HEK293 (cell line): Measurements from ENCODE around the gene IFRD2.
A peak's percentile ranks its signal among the peaks of the same experiment; 100 is the strongest.

Experiments used
- CTCF ChIP-seq: fragments of 450-650 bp; formaldehyde crosslinking; IDR thresholded peaks from 2 replicates; pipeline ENCODE4 v1.5.1; 2016; ENCODE audit warnings: missing biosample characterization, missing genetic modification characterization
- GFI1B ChIP-seq: fragments of 450-650 bp; formaldehyde crosslinking; IDR thresholded peaks from 2 replicates; pipeline ENCODE4 v1.5.1; 2016; ENCODE audit warnings: missing biosample characterization, missing genetic modification characterization
- HOXC10 ChIP-seq: sonication (generic); formaldehyde crosslinking; IDR thresholded peaks from 2 replicates; pipeline ENCODE4 v1.8.1; 2023; ENCODE audit warnings: mild to moderate bottlenecking, missing genetic modification reagents
- HOXD13 ChIP-seq: sonication (generic); formaldehyde crosslinking; IDR thresholded peaks from 2 replicates; pipeline ENCODE4 v1.8.0; 2022; ENCODE audit warnings: missing genetic modification reagents, borderline replicate concordance
- KLF16 ChIP-seq: fragments of 450-650 bp; formaldehyde crosslinking; IDR thresholded peaks from 2 replicates; pipeline ENCODE4 v1.5.1; 2017; ENCODE audit warnings: missing biosample characterization, missing genetic modification characterization
- KLF7 ChIP-seq: fragments of 450-650 bp; formaldehyde crosslinking; IDR thresholded peaks from 2 replicates; pipeline ENCODE4 v1.5.1; 2016; ENCODE audit warnings: missing biosample characterization, missing genetic modification characterization, borderline replicate concordance
- PBX3 ChIP-seq: sonication (generic); formaldehyde crosslinking; IDR thresholded peaks from 2 replicates; pipeline ENCODE4 v1.8.1; 2022; ENCODE audit warnings: mild to moderate bottlenecking, moderate library complexity, missing genetic modification reagents
- ZFP41 ChIP-seq: fragments of 450-650 bp; formaldehyde crosslinking; IDR thresholded peaks from 2 replicates; pipeline ENCODE4 v1.5.1; 2016; ENCODE audit warnings: missing biosample characterization, missing genetic modification characterization, borderline replicate concordance
- ZNF132 ChIP-seq: fragments of 450-650 bp; formaldehyde crosslinking; IDR thresholded peaks from 2 replicates; pipeline ENCODE4 v1.5.1; 2017; ENCODE audit warnings: missing biosample characterization, missing genetic modification characterization, borderline replicate concordance
- ZNF148 ChIP-seq: fragments of 450-650 bp; formaldehyde crosslinking; IDR thresholded peaks from 2 replicates; pipeline ENCODE4 v1.5.0; 2017; ENCODE audit warnings: missing biosample characterization, missing genetic modification characterization, borderline replicate concordance
- ZNF169 ChIP-seq: fragments of 450-650 bp; formaldehyde crosslinking; IDR thresholded peaks from 2 replicates; pipeline ENCODE4 v1.5.1; 2016; ENCODE audit warnings: missing biosample characterization, missing genetic modification characterization
- ZNF18 ChIP-seq: fragments of 450-650 bp; formaldehyde crosslinking; IDR thresholded peaks from 2 replicates; pipeline ENCODE4 v1.5.1; 2016; ENCODE audit warnings: missing biosample characterization, missing genetic modification characterization
- ZNF2 ChIP-seq: fragments of 450-650 bp; formaldehyde crosslinking; IDR thresholded peaks from 2 replicates; pipeline ENCODE4 v1.5.1; 2016; ENCODE audit warnings: missing biosample characterization, missing genetic modification characterization
- ZNF211 ChIP-seq: fragments of 450-650 bp; formaldehyde crosslinking; IDR thresholded peaks from 2 replicates; pipeline ENCODE4 v1.5.1; 2016; ENCODE audit warnings: low read depth, missing biosample characterization, missing genetic modification characterization
- ZNF248 ChIP-seq: fragments of 450-650 bp; formaldehyde crosslinking; IDR thresholded peaks from 2 replicates; pipeline ENCODE4 v1.5.1; 2017; ENCODE audit warnings: missing biosample characterization, missing genetic modification characterization
- ZNF280C ChIP-seq: fragments of 450-650 bp; formaldehyde crosslinking; IDR thresholded peaks from 2 replicates; pipeline ENCODE4 v1.5.1; 2016; ENCODE audit warnings: missing biosample characterization, missing genetic modification characterization
- ZNF280D ChIP-seq: fragments of 450-650 bp; formaldehyde crosslinking; IDR thresholded peaks from 2 replicates; pipeline ENCODE4 v1.5.1; 2016; ENCODE audit warnings: missing biosample characterization, missing genetic modification characterization
- ZNF302 ChIP-seq: fragments of 450-650 bp; formaldehyde crosslinking; IDR thresholded peaks from 2 replicates; pipeline ENCODE4 v1.5.1; 2016; ENCODE audit warnings: missing biosample characterization, missing genetic modification characterization, low read depth
- ZNF341 ChIP-seq: fragments of 450-650 bp; formaldehyde crosslinking; IDR thresholded peaks from 2 replicates; pipeline ENCODE4; 2016; ENCODE audit warnings: low read depth, missing biosample characterization, missing genetic modification characterization
- ZNF423 ChIP-seq: fragments of 450-650 bp; formaldehyde crosslinking; IDR thresholded peaks from 2 replicates; pipeline ENCODE4 v1.5.1; 2016; ENCODE audit warnings: missing biosample characterization, missing genetic modification characterization
- ZNF510 ChIP-seq: fragments of 450-650 bp; formaldehyde crosslinking; IDR thresholded peaks from 2 replicates; pipeline ENCODE4 v1.5.1; 2018; ENCODE audit warnings: mild to moderate bottlenecking, missing genetic modification characterization, missing biosample characterization; ENCODE audit not compliant: insufficient replicate concordance
- ZNF549 ChIP-seq: fragments of 450-650 bp; IDR thresholded peaks from 2 replicates; pipeline ENCODE4 v1.5.1; 2018; ENCODE audit warnings: missing biosample characterization, missing genetic modification characterization, mild to moderate bottlenecking, inconsistent platforms, moderate library complexity
- ZNF555 ChIP-seq: fragments of 450-650 bp; formaldehyde crosslinking; conservative IDR thresholded peaks from 2 replicates; pipeline ENCODE4 v1.5.1; 2017; ENCODE audit warnings: missing biosample characterization, mild to moderate bottlenecking, missing genetic modification characterization, inconsistent platforms
- ZNF561 ChIP-seq: fragments of 450-650 bp; IDR thresholded peaks from 2 replicates; pipeline ENCODE4 v1.5.1; 2018; ENCODE audit warnings: missing biosample characterization, missing genetic modification characterization, borderline replicate concordance
- ZNF596 ChIP-seq: fragments of 450-650 bp; IDR thresholded peaks from 2 replicates; pipeline ENCODE4 v1.5.0; 2018; ENCODE audit warnings: missing biosample characterization, mild to moderate bottlenecking, missing genetic modification characterization, moderate library complexity
- ZNF76 ChIP-seq: fragments of 450-650 bp; formaldehyde crosslinking; IDR thresholded peaks from 2 replicates; pipeline ENCODE4; 2016; ENCODE audit warnings: low read depth, missing biosample characterization, missing genetic modification characterization, borderline replicate concordance
- ZNF791 ChIP-seq: fragments of 450-650 bp; formaldehyde crosslinking; IDR thresholded peaks from 2 replicates; pipeline ENCODE4 v1.5.1; 2016; ENCODE audit warnings: missing biosample characterization, missing genetic modification characterization

Gene IFRD2

GRCh38 chr3:50298836-50299637 lies 6.8 kb upstream of the IFRD2 start, which contains the start of the genes HYAL3 and NAA80 (continued):
- TF ChIP-seq HOXC10 (no peak), ZNF341 (tag by site-specific recombination) (peak; percentile 82), KLF16 (tag by site-specific recombination) (peak; percentile 79), HOXD13 (no peak), ZNF169 (tag by site-specific recombination) (0 out of 2 replicates have a peak, but pooled peaks have one; percentile 29), ZNF596 (no peak), ZNF132 (no peak), ZNF561 (tag by site-specific recombination) (peak; percentile 66; the same call in 1 of the 2 replicates), ZNF510 (tag by site-specific recombination) (no peak), ZNF248 (tag by site-specific recombination) (no peak), ZNF549 (tag by site-specific recombination) (no peak), ZFP41 (tag by site-specific recombination) (no peak), CTCF (tag by site-specific recombination) (peak; percentile 85; the same call in 1 of the 2 replicates), ZNF555 (no peak), ZNF423 (tag by site-specific recombination) (peak; percentile 62; the same call in 1 of the 2 replicates), ZNF280D (no peak), ZNF76 (tag by site-specific recombination) (peak; percentile 57; the same call in 1 of the 2 replicates), PBX3 (CRISPR knock-in tag) (no peak), ZNF791 (tag by site-specific recombination) (no peak), GFI1B (tag by site-specific recombination) (no peak), KLF7 (tag by site-specific recombination) (peak; percentile 87), ZNF18 (no peak), ZNF211 (tag by site-specific recombination) (no peak), ZNF2 (peak; percentile 73; the same call in 1 of the 2 replicates), ZNF280C (no peak), ZNF148 (tag by site-specific recombination) (no peak), ZNF302 (tag by site-specific recombination) (no peak)
